Superior temporal gyrus (tissue), 1 donor: ENCODE data around the gene SLC29A1.
"Not testable (repeated sequence)": the region's sequence is repeated elsewhere in the genome, so short reads cannot be mapped to it uniquely, and the experiment has no call there.

Experiments used
- DNase-seq: peaks from one replicate; pipeline ENCODE4 v3.0.0-alpha.2; 2016; ENCODE audit errors: extremely low spot score

The SLC29A1 gene

DNA sequence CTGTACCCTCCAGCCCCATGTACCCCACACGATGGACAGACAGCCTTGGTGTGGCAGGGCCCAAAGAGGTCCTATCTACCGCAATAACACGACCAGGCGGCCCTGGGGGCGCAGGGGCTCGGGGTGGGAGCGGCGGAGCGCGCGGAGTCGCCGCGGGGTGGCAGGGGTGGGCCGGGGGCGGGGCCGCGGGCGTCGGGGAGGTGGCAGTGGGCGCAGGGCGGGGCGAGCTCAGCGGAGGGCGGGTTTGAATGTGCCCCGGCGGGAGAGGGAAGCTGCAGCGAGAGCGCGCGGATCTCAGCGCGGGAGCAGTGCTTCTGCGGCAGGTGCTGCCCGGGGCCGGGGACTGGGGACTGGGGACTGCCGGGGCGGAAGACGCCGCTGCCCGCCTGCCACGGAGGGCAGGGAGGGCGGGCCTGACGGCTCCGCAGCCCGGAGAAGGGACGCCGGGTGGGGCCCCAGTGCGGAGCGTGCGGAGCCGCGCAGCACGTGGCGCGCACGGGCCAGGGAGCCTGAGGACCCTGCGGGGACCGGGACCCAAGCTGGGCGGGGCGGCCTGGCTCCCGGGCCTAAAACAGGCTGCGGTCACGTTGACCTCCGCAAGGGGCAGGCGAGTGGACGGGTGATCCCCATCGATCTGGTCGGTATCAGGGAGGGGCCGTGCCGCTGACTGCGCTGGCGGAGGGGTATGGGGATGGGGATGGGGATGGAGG, at the start of gene SLC29A1:
TSS of gene SLC29A1 (plus strand) at position 277 of the 710 bp plus-strand sequence. CDS start 3,719 bp downstream, outside the sequence.
- peak; percentile 35 for DNase-seq

DNA sequence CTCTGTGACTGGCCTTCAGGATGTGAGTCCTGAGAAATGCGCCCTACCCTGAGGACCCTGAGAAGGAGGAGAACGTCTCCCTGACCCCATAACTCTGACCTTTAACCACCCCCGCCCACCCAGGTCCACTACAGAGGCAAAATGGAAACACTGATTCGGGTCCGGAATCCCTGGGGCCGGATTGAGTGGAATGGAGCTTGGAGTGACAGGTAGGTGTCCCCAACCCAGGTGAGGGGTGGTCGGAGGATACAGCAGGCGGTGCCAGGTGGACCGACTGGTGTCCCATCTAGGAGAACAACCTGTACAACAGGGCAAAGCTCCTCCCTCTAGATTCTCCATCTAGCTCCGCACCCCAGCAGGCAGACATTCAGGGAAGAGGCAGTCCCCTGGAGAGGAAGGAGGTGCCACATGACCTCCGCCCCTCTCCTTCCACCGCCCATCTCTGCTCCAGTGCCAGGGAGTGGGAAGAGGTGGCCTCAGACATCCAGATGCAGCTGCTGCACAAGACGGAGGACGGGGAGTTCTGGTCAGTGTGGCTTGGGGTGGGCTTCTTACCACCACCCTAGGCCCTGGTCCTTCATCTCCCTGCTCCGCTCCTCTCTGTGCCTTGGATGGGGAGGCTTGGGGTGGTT, 47.1 kb upstream of the SLC29A1 start:
- DNase-seq = no peak

GRCh38 chr6:44176762-44177509, 46.5 kb upstream of the SLC29A1 start:
- DNase-seq = no peak

DNA sequence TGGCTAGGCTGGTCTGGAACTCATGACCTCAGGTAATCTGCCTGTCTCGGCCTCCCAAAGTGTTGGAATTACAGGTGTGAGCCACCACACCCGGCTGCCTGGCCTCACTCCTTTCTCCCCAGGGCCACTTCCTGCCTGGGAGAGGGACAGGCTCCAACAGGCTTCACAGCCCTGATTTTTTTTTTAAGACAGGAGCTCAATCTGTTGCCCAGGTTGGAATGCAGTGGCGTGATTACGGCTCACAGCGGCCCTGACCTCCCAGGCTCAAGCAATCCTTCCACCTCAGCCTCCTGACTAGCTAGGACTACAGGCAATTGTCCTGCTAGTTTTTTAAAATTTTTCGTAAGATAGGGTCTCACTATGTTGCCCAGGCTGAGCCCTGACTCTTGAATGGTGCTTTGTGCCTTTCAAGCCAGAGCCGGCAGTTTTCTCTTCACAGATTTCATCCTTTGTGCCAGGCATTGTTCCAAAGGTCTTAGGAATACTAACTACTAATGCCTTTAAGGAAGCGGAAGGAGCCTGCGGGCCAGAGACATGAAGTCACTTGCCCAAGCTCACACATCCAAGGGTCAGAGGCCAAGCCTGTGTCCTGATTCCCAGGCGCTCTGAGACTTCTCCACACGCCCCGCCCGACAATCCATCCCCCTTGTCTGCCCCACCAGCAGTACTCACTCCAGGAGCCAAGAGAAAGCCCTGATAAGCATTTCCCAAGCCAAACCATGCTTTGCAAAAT, 45.5 kb upstream of the SLC29A1 start:
- no peak for DNase-seq

DNA sequence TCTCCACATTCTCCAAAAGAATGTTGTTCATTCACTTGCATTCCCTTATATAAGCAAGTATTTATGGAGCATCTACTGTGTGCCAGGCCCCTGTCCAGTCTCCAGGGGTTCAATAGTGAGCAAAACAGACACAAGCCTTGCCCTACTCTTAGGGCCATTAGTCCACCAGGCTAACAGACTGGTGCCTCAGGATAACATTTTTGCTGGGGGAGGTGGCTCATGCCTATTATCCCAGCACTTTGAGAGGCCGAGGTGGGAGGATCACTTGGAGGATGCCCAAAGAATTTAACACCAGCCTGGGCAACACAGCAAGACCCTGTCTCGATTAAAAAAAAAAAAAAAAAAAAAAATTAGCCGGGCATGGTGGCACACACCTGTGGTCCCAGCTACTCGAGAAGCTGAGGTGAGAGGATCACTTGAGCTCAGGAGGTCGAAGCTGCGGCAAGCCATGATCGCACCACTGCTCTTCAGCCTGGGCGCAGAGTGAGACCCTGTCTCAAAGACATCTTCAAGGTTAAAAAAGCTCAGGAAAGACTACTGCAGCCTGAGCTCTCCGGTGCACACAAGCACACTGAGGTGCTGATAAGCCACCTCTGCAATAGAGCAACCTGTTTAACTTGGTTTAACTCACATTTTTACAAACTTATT, 44.8 kb upstream of the SLC29A1 start:
- no peak for DNase-seq

DNA sequence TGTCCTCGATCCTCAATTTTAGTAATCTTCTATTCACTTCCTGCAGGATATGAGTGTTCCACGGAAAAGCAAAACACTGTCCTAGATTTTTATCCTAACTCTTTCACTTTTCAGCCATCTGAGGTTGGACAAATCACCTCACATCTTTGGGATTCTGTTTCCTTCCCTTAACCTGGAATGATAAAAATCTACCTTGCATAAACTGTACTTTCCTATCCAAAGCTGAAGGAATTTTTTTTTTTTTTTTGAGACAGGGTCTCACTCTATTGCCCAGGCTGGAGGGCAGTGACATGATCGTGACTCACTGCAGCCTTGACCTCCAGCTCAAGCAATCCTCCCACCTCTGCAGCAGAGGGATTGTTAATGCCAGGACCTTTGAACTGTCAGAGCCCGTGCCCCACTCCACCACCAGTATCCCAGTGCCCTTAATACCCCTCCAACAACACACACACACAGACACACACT, 44.3 kb upstream of the SLC29A1 start:
- DNase-seq = no peak

- no peak for DNase-seq
These were observed 43.7 kb upstream of the SLC29A1 start for GRCh38 chr6:44179648-44180047.

DNA sequence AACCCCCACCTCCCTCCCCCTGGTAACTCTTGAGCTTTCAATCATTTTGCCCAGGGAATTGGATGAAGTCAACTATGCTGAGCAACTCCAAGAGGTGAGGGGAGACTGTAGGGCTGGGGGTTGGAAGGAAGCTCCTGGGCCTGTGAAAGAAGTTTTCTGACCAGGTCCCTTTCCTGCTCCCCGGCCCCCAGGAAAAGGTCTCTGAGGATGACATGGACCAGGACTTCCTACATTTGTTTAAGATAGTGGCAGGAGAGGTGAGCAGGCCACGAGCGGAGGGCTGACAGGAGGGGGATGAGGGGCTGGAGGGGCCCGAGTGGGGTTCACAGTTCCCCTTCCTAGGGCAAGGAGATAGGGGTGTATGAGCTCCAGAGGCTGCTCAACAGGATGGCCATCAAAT, 43.0 kb upstream of the SLC29A1 start:
- DNase-seq = no peak

GRCh38 chr6:44180886-44181285, 42.5 kb upstream of the SLC29A1 start:
- no peak for DNase-seq

- not testable (repeated sequence) for DNase-seq
These were observed 41.6 kb upstream of the SLC29A1 start for GRCh38 chr6:44181784-44182183.

DNA sequence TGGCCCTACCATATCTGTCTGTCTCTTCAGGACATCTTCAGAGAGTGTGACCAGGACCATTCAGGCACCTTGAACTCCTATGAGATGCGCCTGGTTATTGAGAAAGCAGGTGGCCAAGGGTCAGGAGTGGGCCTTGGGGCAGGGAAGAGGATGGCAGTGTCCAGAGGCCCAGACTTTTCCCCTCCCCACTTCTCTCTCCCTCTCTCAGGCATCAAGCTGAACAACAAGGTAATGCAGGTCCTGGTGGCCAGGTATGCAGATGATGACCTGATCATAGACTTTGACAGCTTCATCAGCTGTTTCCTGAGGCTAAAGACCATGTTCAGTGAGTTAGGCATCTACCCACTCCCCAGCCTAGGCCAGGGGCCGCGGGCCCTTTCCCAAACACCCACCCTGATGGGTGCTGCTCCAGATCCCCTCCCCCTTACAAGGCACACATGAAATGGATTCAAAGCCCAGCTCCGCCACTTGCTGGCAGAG, 40.4 kb upstream of the SLC29A1 start:
- no peak for DNase-seq

GRCh38 chr6:44183783-44184182, 39.6 kb upstream of the SLC29A1 start:
- DNase-seq = no peak

DNA sequence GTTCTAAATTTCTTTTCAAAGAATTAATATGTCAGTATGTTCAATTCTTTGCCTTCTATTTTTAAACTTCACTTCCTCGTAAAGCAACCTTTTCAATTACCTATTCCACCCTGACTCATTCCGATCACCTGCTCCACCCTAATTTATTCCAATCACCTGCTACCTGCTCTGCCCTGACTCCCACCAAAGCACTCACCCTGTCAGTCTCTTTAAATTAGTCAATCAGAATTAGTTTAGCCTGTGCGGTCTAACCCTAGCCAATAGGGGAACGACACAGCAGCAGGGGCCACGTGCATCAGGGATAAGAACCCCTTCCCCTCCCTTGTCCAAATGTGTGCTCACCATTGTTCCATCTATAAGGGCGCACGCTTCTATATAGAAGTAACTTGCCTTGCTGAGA, 38.0 kb upstream of the SLC29A1 start:
- DNase-seq = not testable (repeated sequence)

- no peak for DNase-seq
These were observed 37.3 kb upstream of the SLC29A1 start for GRCh38 chr6:44185953-44186634.

GRCh38 chr6:44186635-44187025, 36.8 kb upstream of the SLC29A1 start:
- DNase-seq = no peak

GRCh38 chr6:44188819-44189218, 34.6 kb upstream of the SLC29A1 start:
- DNase-seq = no peak

DNA sequence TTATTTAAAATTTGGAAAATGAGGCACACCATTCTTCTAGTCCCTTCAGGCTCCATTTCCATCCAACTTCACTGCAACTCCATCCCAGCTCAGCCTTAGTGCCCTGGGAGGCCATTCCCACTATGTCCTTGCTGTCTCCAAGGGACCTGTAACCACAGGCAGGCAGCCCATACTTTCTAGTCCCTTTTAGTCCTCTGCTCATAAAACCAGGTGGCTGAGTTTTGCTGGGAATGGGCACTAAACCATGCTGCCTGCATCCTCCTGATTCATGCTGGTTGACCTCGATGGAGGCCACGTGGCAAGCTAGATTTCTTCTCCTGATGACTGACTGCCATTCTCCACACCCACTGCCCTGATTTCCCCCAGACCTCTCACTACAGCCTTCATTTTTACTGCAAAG, 34.1 kb upstream of the SLC29A1 start:
- DNase-seq = no peak

DNA sequence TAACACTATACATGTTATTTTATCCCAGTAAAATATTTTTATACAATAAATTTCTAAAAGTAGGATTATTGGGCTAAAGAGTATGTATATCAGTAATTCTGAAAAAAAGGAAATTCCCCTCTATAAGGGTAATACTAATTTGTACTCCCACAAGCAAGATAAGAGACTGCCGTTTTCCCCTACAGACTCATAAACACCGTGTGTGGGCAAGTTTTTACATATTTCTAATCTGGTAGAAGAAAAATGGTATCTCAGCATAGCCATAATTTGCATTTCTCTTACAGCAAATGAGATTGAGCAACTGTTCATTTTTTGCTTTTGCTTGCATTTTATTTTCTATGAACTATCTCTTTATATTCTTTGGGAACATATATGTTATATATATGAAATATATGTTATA, 32.7 kb upstream of the SLC29A1 start:
- no peak for DNase-seq

DNA sequence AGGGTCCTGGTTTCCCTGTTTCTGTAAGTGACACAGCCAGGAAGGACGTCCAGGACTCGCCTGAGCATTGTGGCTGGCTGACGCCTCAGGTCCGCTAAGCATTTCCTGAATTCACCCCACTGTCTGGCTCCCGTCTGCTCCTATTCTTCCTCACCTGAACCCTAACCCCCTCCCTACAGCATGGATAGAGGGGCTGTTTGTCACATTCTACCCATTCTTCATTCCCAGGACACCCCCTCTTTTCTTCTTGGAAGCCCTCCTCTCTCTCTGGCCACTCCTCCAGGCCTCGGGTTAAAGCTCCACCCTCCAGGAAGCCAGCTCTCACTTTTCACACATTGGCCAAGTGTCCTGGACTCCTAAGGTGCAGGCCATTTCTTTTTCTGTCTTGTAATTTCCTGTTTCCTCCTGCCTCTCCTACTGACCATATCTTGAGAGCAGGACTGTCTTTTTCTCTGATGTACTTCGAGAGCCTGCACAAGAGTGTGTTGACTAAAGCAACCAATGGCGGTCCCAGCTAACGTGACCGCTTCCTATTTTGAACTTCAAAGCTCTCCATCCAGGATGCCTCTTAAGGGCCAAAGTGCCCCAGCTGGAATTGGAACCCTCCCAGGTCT, 30.9 kb upstream of the SLC29A1 start:
- no peak for DNase-seq

GRCh38 chr6:44193307-44193910, 30.0 kb upstream of the SLC29A1 start:
- DNase-seq = no peak
